Caco-2 (cell line): ENCODE measurements around the gene FGG. TPM values are rescaled to one million over a fixed set of nuclear protein-coding genes. Genes with fewer than 3 reads are reported as not detected.
A peak's percentile ranks its signal among the peaks of the same experiment; 100 is the strongest.

Source experiments
- BruUV-seq: library from RNA; stranded (reverse); fragments of 400-500 nt; replicated peaks from 2 replicates; lab custom pipeline; 2021; lab: Mats Ljungman, UMichigan
- CTCF ChIA-PET: fragments of 300-600 bp; sonication (Branson Sonifier 250); formaldehyde crosslinking; loops from one replicate; lab custom pipeline; 2022; ENCODE audit warnings: antibody characterized with exemption; lab: Charles Lee
- POLR2A ChIA-PET: fragments of 300-600 bp; sonication (Branson Sonifier 250); formaldehyde crosslinking; loops from one replicate; lab custom pipeline; 2022; ENCODE audit warnings: antibody characterized with exemption; lab: Charles Lee
- DNase-seq, 2 experiments: peaks; one replicate each; pipeline versions ENCODE4 v3.0.0 to v3.0.0-alpha.2; 2020 to 2022
- H3K27me3 ChIP-seq: replicated peaks from 2 replicates; pipeline ENCODE4 v1.6.0; 2011; ENCODE audit warnings: low read length; ENCODE audit not compliant: control insufficient read depth, insufficient read depth
- H3K36me3 ChIP-seq: 2 replicates; pipeline ENCODE4 v1.5.1; 2011; ENCODE audit warnings: low read length; ENCODE audit not compliant: control insufficient read depth, insufficient read depth
- H3K4me1 ChIP-seq: fragments of 250-450 bp; sonication (Bioruptor Pico); 2 replicates; pipeline ENCODE4 v1.5.1; 2020; ENCODE audit warnings: mild to moderate bottlenecking
- H3K4me3 ChIP-seq: 2 replicates; pipeline ENCODE4 v1.5.1; 2011; ENCODE audit warnings: low read depth, mild to moderate bottlenecking, control low read depth, low read length
- H3K9me3 ChIP-seq: fragments of 250-450 bp; sonication (Bioruptor Pico); 2 replicates; pipeline ENCODE4 v1.5.1; 2020; ENCODE audit warnings: mild to moderate bottlenecking, moderate library complexity
- H3K27ac Mint-ChIP-seq: one replicate; pipeline ENCODE4 v1.8.0; 2022; ENCODE audit warnings: mixed read lengths; ENCODE audit not compliant: unreplicated experiment
- H3K27me3 Mint-ChIP-seq: one replicate; pipeline ENCODE4 v1.8.0; 2022; ENCODE audit warnings: mixed read lengths; ENCODE audit not compliant: insufficient read depth, unreplicated experiment
- H3K36me3 Mint-ChIP-seq: one replicate; pipeline ENCODE4 v1.8.0; 2022; ENCODE audit warnings: mild to moderate bottlenecking, mixed read lengths; ENCODE audit not compliant: insufficient read depth, unreplicated experiment
- H3K4me1 Mint-ChIP-seq: one replicate; pipeline ENCODE4 v1.8.0; 2022; ENCODE audit warnings: low read depth, mixed read lengths; ENCODE audit not compliant: unreplicated experiment
- H3K4me3 Mint-ChIP-seq: one replicate; pipeline ENCODE4 v1.8.0; 2022; ENCODE audit warnings: mild to moderate bottlenecking, moderate library complexity, mixed read lengths; ENCODE audit not compliant: unreplicated experiment
- H3K9me3 Mint-ChIP-seq: one replicate; pipeline ENCODE4 v1.8.0; 2022; ENCODE audit warnings: mixed read lengths; ENCODE audit not compliant: unreplicated experiment
- CTCF ChIP-seq, 2 experiments: fragments of 200-600 bp in 1 of 2; IDR thresholded peaks; 1 replicate in 1 of 2; 2 replicates in 1 of 2; pipeline versions ENCODE4 v1.5.1 to v1.8.0; 2011 to 2022; ENCODE audit warnings: antibody characterized with exemption in 1 of 2, control low read depth in 1 of 2, inconsistent platforms in 1 of 2, low read depth in 1 of 2, low read length in 1 of 2, mild to moderate bottlenecking in 1 of 2, moderate library complexity in 1 of 2; ENCODE audit not compliant: insufficient read depth in 1 of 2, severe bottlenecking in 1 of 2, unreplicated experiment in 1 of 2
- intact Hi-C: fragments of 100-400 bp; cut with micrococcal nuclease; formaldehyde crosslinking; loops from one replicate; pipeline ENCODE4 v1.10.0; 2022; ENCODE audit not compliant: unreplicated experiment
- total RNA-seq: library from RNA; stranded (reverse); gene quantifications from 2 replicates; pipeline ENCODE4 v1.2.3, GENCODE V29; 2022

The FGG gene
- total RNA-seq, 1 experiment from 2014 or later: 121 TPM

GRCh38 chr4:154630324-154630723, 17.9 kb upstream of the FGG start:
- Mint-ChIP-seq H3K4me1 (peaks cover 9% of the 10 kb centered on the region), H3K27ac (no peak overlapping the region), H3K4me3 (no peak overlapping the region), H3K9me3 (no peaks in the 10 kb centered on the region), H3K27me3 (peaks cover 4% of the 10 kb centered on the region), H3K36me3 (no peaks in the 10 kb centered on the region)
- intact Hi-C loops: no loop called here
- POLR2A ChIA-PET: interaction anchor here (0.5 kb wide), 1 partner anchor 154 kb away, joined by 4 read pairs; no protein-coding TSS in a partner anchor
- no peaks in the 10 kb centered on the region; the same call in 1 of the 2 replicates for H3K27me3 ChIP-seq
- DNase-seq: no peak
- BruUV-seq: no TSS peak
- no peak overlapping the region for H3K4me3 ChIP-seq
- H3K9me3 ChIP-seq: no peaks in the 10 kb centered on the region
- peaks cover 6% of the 10 kb centered on the region for H3K4me1 ChIP-seq
- CTCF ChIA-PET: no interaction called here
- TF ChIP-seq CTCF (IDR thresholded peaks at IDR 0.05; ENCODE audit: insufficient read depth in 1 of 2, low read depth in 1 of 2, low read length in 1 of 2, severe bottlenecking in 1 of 2, unreplicated experiment in 1 of 2): no peak
- no peaks in the 10 kb centered on the region for H3K36me3 ChIP-seq

GRCh38 chr4:154626793-154627484, 14.5 kb upstream of the FGG start:
- Mint-ChIP-seq H3K4me1 (peaks cover 9% of the 10 kb centered on the region), H3K4me3 (no peak overlapping the region), H3K27ac (no peak overlapping the region), H3K27me3 (peaks cover 4% of the 10 kb centered on the region), H3K9me3 (no peaks in the 10 kb centered on the region), H3K36me3 (no peaks in the 10 kb centered on the region)
- BruUV-seq: no TSS peak
- CTCF ChIA-PET: interaction anchor here (0.6 to 10.8 kb wide), 6 partner anchors 11 to 155 kb away, joined by 3 to 251 read pairs (median 4); partner anchors contain the start of gene PLRG1
- peak; percentile 85 to 88 for DNase-seq
- POLR2A ChIA-PET: no interaction called here
- peak; percentile 79 to 95 for TF ChIP-seq CTCF (IDR thresholded peaks at IDR 0.05; ENCODE audit: insufficient read depth in 1 of 2, low read depth in 1 of 2, low read length in 1 of 2, severe bottlenecking in 1 of 2, unreplicated experiment in 1 of 2)
- Histone ChIP-seq H3K27me3 (no peaks in the 10 kb centered on the region; the same call in 1 of the 2 replicates), H3K4me3 (peak overlapping the region; percentile 41), H3K9me3 (no peaks in the 10 kb centered on the region), H3K4me1 (peaks cover 6% of the 10 kb centered on the region), H3K36me3 (no peaks in the 10 kb centered on the region)
- intact Hi-C loops: loop anchor here (1.0 to 10.0 kb wide), 3 partner anchors 124 to 212 kb away; no protein-coding TSS in a partner anchor

GRCh38 chr4:154625971-154626370, 13.5 kb upstream of the FGG start:
- CTCF ChIA-PET: interaction anchor here (0.6 to 10.8 kb wide), 6 partner anchors 12 to 156 kb away, joined by 3 to 251 read pairs (median 4); partner anchors contain the start of gene PLRG1
- Mint-ChIP-seq H3K9me3 (no peaks in the 10 kb centered on the region), H3K27me3 (peaks cover 4% of the 10 kb centered on the region), H3K36me3 (no peaks in the 10 kb centered on the region), H3K4me1 (peaks cover 9% of the 10 kb centered on the region), H3K27ac (no peak overlapping the region), H3K4me3 (peak overlapping the region; percentile 54)
- Histone ChIP-seq H3K27me3 (no peaks in the 10 kb centered on the region), H3K36me3 (no peaks in the 10 kb centered on the region), H3K4me1 (peaks cover 6% of the 10 kb centered on the region), H3K9me3 (no peaks in the 10 kb centered on the region), H3K4me3 (no peak overlapping the region)
- POLR2A ChIA-PET: no interaction called here
- intact Hi-C loops: loop anchor here (1.0 to 10.0 kb wide), 3 partner anchors 123 to 211 kb away; no protein-coding TSS in a partner anchor
- BruUV-seq: no TSS peak
- no peak for TF ChIP-seq CTCF (IDR thresholded peaks at IDR 0.05; ENCODE audit: insufficient read depth in 1 of 2, low read depth in 1 of 2, low read length in 1 of 2, severe bottlenecking in 1 of 2, unreplicated experiment in 1 of 2)
- DNase-seq: no peak
